ENCODE results near the gene ARL11. TPM values are rescaled to one million over a fixed set of nuclear protein-coding genes. Genes with fewer than 3 reads are reported as not detected.

Gene ARL11
- total RNA-seq (2022; extraction: Qiagen RNA extraction; ENCODE audit: low read depth): not detected in 5 replicates

GRCh38 chr13:49627831-49628652 is at the start of gene ARL11:
ARL11 (plus strand) TSS chr13:49628507; CDS start chr13:49630448, 1,941 bp downstream.

GRCh38 chr13:49585220-49586157 is 42.8 kb upstream of the ARL11 start, which contains the start of gene RCBTB1:
RCBTB1 (minus strand) TSS chr13:49585558; CDS start chr13:49567279, 18,279 bp downstream.

Other genes with a start within 250 kb of the ARL11 start
- gene CAB39L, start 184.4 kb upstream of the ARL11 start, total RNA-seq (2022; extraction: Qiagen RNA extraction; ENCODE audit: low read depth): 1.5 to 2.5 TPM (median 1.9 TPM) in 5 replicates
- 1.3 to 2.5 TPM (median 1.8 TPM) in 5 replicates for gene SETDB2, start 184.2 kb upstream of the ARL11 start, total RNA-seq (2022; extraction: Qiagen RNA extraction; ENCODE audit: low read depth)
- gene PHF11, start 132.6 kb upstream of the ARL11 start, total RNA-seq (2022; extraction: Qiagen RNA extraction; ENCODE audit: low read depth): 6.0 to 6.9 TPM (median 6.2 TPM) in 5 replicates
- gene RCBTB1, start 42.9 kb upstream of the ARL11 start, total RNA-seq (2022; extraction: Qiagen RNA extraction; ENCODE audit: low read depth): 6.5 to 9.9 TPM (median 8.9 TPM) in 5 replicates
- 47.2 to 70.1 TPM (median 66.2 TPM) in 5 replicates for gene EBPL, start 63.0 kb downstream of the ARL11 start, total RNA-seq (2022; extraction: Qiagen RNA extraction; ENCODE audit: low read depth)
- 26.0 to 33.4 TPM (median 31.6 TPM) in 5 replicates for gene KPNA3, start 164.2 kb downstream of the ARL11 start, total RNA-seq (2022; extraction: Qiagen RNA extraction; ENCODE audit: low read depth)